ENCODE results near the gene NOD2. TPM values are rescaled to one million over a fixed set of nuclear protein-coding genes. Genes with fewer than 3 reads are reported as not detected.

NOD2 gene
- polyA plus RNA-seq = 1 to 10 TPM in 1 of 3 donors, under 1 TPM in 1, not detected in 1; 0.76 to 1.5 TPM

GRCh38 chr16:50692999-50693781 lies at the start of gene NOD2:
Gene NOD2, plus strand, starts transcription at chr16:50693606. Its CDS starts 5,890 bp downstream, at chr16:50699496.
- Mint-ChIP-seq H3K27me3 (ENCODE audit: low read depth in 3 of 3) (peaks cover 4 to 11% (median 5%) of the 10 kb centered on the region in 3 donors), H3K4me1 (peaks cover 44 to 50% of the 10 kb centered on the region in 2 donors)

GRCh38 chr16:50644245-50644644 lies 49.2 kb upstream of the NOD2 start:
- DNase-seq = no peak
- Mint-ChIP-seq H3K27me3 (ENCODE audit: low read depth in 3 of 3) (peaks cover 0 to 6% (median 2%) of the 10 kb centered on the region in 3 donors), H3K9me3 (no peaks in the 10 kb centered on the region), H3K4me3 (no peak overlapping the region), H3K36me3 (peaks cover 0 to 6% (median 0%) of the 10 kb centered on the region in 3 donors), H3K4me1 (peaks cover 0 to 3% of the 10 kb centered on the region in 2 donors), H3K27ac (no peak overlapping the region)

More at GRCh38 chr16:50692999-50693781, at the start of gene NOD2:
- peak within 1 kb of the TSS; percentile 66 to 85 (median 77) for H3K4me3 Mint-ChIP-seq
- DNase-seq = peak in 1 of 3 donors; percentile 15
- peaks cover 0 to 3% (median 0%) of the 10 kb centered on the region in 3 donors for H3K36me3 Mint-ChIP-seq
- no peaks in the 10 kb centered on the region for H3K9me3 Mint-ChIP-seq
- peak within 1 kb of the TSS in 5 of 6 donors; percentile 56 to 98 (median 71) for H3K27ac Mint-ChIP-seq

DNA sequence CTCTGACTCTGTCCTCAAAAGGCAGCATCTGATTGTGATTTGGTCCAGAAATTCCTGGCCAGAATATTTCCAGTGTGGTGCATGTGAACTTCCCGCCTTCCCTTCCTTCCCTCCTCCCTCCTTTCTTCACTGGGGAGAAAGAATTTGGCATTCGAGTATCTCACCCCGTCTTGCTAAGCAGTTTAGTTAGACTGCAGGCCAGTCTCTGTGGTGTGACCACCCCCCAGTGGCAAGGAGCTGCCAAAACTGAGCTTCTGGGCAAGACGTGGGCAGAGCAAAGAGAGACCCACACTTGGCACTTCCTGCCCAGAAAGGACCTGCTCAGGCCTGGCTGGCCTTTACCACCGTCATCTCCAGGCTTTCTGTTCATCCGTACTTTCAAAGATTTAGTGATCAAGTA lies 48.7 kb upstream of the NOD2 start:
- peaks cover 0 to 6% (median 0%) of the 10 kb centered on the region in 3 donors for H3K36me3 Mint-ChIP-seq
- peak overlapping the region in 1 of 6 donors; percentile 27 for H3K27ac Mint-ChIP-seq
- no peaks in the 10 kb centered on the region for H3K9me3 Mint-ChIP-seq
- peak; percentile 14 to 24 (median 18) for DNase-seq
- peaks cover 0 to 3% of the 10 kb centered on the region in 2 donors for H3K4me1 Mint-ChIP-seq
- no peak overlapping the region for H3K4me3 Mint-ChIP-seq
- peaks cover 0 to 4% (median 2%) of the 10 kb centered on the region in 3 donors for H3K27me3 Mint-ChIP-seq (ENCODE audit: low read depth in 3 of 3)

GRCh38 chr16:50645563-50646220 lies 47.7 kb upstream of the NOD2 start:
- Mint-ChIP-seq H3K36me3 (peaks cover 0 to 6% (median 4%) of the 10 kb centered on the region in 3 donors), H3K9me3 (no peaks in the 10 kb centered on the region), H3K4me1 (peaks cover 0 to 3% of the 10 kb centered on the region in 2 donors), H3K27me3 (ENCODE audit: low read depth in 3 of 3) (peaks cover 0 to 2% (median 2%) of the 10 kb centered on the region in 3 donors), H3K27ac (no peak overlapping the region), H3K4me3 (no peak overlapping the region)
- DNase-seq = no peak

DNA sequence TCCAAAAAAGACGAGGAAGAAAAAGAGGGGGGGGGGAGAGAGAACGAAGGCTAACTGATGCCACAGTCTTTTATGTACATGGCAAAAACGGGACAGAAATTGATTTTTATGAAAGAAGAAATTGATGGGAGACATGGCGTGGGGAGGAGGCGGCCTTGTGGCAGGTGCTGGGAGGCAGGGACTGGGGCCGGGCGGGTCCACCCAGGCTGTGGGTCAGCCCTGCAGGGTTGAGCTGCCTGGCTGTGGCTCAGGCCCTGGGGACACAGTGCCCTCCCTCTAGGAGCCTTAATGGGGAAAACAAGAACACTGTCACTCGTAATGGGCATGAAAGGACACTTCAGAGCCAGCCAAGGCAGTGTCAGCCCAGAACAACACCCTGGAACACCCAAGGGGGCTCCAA lies 47.1 kb upstream of the NOD2 start:
- no peak for DNase-seq
- Mint-ChIP-seq H3K36me3 (peaks cover 0 to 6% (median 4%) of the 10 kb centered on the region in 3 donors), H3K27me3 (ENCODE audit: low read depth in 3 of 3) (peaks cover 0 to 2% (median 2%) of the 10 kb centered on the region in 3 donors), H3K4me3 (no peak overlapping the region), H3K9me3 (no peaks in the 10 kb centered on the region), H3K4me1 (peaks cover 0 to 3% of the 10 kb centered on the region in 2 donors), H3K27ac (no peak overlapping the region)

DNA sequence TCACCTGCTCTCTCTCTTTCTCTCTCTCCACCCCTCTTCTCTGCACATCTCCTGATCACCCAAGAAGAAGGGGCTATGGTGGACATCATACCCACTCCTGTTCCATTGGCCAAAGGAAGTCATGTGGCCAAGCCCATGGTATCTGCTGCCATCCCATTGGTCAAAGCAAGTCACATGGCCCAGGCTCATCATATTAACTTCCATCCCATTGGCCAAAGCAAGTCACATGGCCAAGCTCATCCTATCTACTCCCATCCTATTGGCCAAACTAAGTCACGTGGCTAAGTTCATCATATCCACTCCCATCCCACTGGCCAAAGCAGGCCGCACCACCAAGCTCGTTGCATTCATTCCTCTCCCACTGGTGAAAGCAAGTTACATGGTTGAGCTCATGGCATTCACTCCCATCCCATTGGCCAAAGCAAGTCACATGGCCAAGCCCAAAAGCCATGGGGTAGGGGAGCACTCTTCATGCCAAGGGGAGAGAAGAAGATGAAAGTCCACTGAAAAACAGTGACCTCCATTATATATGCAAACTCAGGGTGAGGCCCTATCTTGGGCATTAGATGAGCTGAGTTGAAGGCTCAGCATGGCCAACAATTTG lies 41.5 kb upstream of the NOD2 start:
- peaks cover 0 to 3% (median 0%) of the 10 kb centered on the region in 6 donors for H3K9me3 Mint-ChIP-seq
- no peak overlapping the region for H3K4me3 Mint-ChIP-seq
- H3K36me3 Mint-ChIP-seq = peaks cover 0 to 11% (median 4%) of the 10 kb centered on the region in 3 donors
- DNase-seq = no peak
- H3K4me1 Mint-ChIP-seq = no peaks in the 10 kb centered on the region
- peak overlapping the region in 1 of 6 donors; percentile 60 for H3K27ac Mint-ChIP-seq
- peaks cover 0 to 2% (median 2%) of the 10 kb centered on the region in 3 donors for H3K27me3 Mint-ChIP-seq (ENCODE audit: low read depth in 3 of 3)

DNA sequence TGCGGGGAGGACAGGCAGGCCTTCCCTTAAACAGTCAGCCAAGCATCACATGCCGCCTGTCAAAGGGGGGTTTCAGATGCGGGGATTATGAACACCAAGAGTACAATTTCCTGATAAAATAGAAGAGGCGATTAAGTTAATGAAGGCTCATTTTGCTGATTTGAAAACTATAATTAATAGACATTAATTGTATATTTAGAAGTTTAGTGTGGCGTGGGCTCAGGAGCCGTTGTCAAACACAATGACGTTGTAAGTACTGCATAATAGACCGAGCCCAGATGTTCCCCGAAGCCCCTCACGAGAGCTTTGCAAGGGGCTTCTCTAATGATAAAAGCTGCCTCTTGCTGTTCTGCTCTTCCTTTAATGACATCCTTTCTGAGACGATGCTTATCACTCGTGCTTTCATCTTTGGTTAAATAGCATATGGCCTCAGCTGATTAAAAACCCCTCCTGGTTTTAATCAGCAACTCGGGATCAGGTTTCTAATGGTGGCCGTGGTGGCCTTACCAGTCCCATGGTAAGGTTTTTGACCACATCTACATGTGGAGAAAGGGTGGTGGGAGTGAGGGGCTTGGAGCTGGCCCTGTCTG lies 40.5 kb upstream of the NOD2 start:
- DNase-seq = no peak
- H3K27ac Mint-ChIP-seq = no peak overlapping the region
- peaks cover 0 to 2% (median 0%) of the 10 kb centered on the region in 3 donors for H3K27me3 Mint-ChIP-seq (ENCODE audit: low read depth in 3 of 3)
- H3K9me3 Mint-ChIP-seq = peaks cover 0 to 3% (median 0%) of the 10 kb centered on the region in 6 donors
- no peaks in the 10 kb centered on the region for H3K4me1 Mint-ChIP-seq
- no peak overlapping the region for H3K4me3 Mint-ChIP-seq
- H3K36me3 Mint-ChIP-seq = peaks cover 0 to 11% (median 4%) of the 10 kb centered on the region in 3 donors

- peaks cover 0 to 5% (median 4%) of the 10 kb centered on the region in 3 donors for H3K36me3 Mint-ChIP-seq
- no peaks in the 10 kb centered on the region for H3K27me3 Mint-ChIP-seq (ENCODE audit: low read depth in 3 of 3)
- no peak overlapping the region for H3K27ac Mint-ChIP-seq
- no peaks in the 10 kb centered on the region for H3K4me1 Mint-ChIP-seq
- H3K4me3 Mint-ChIP-seq = no peak overlapping the region
- no peak for DNase-seq
- peaks cover 0 to 3% (median 0%) of the 10 kb centered on the region in 6 donors for H3K9me3 Mint-ChIP-seq
Measured at GRCh38 chr16:50653633-50654519, 39.5 kb upstream of the NOD2 start.

DNA sequence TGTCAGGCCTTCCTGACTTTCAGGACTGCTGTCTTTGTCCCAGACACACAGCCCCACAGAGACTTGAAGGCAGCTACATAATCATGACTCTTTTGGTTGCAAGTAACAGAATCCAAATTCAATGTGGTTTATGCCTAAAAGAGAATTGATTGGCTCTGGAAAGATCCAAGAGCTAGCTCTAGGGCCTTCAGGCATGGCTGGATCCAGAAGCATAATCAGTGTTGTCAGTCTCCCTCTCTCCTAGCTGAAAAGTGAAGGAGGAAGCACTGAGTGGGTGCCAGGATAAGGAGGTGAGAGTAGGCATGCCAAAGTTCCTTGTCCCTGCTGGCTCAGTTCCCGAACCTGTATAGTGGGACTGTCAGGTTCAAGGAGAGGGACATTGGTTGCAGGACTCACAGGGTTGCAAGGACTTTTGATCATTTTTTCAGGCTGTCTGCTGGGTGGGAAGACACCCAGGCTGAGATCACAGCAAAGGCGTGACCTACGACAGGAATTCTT lies 37.8 kb upstream of the NOD2 start:
- H3K9me3 Mint-ChIP-seq = peaks cover 0 to 3% (median 0%) of the 10 kb centered on the region in 6 donors
- no peak overlapping the region for H3K27ac Mint-ChIP-seq
- no peaks in the 10 kb centered on the region for H3K4me1 Mint-ChIP-seq
- H3K36me3 Mint-ChIP-seq = peaks cover 0 to 5% (median 0%) of the 10 kb centered on the region in 3 donors
- H3K27me3 Mint-ChIP-seq (ENCODE audit: low read depth in 3 of 3) = no peaks in the 10 kb centered on the region
- DNase-seq = no peak
- no peak overlapping the region for H3K4me3 Mint-ChIP-seq

DNA sequence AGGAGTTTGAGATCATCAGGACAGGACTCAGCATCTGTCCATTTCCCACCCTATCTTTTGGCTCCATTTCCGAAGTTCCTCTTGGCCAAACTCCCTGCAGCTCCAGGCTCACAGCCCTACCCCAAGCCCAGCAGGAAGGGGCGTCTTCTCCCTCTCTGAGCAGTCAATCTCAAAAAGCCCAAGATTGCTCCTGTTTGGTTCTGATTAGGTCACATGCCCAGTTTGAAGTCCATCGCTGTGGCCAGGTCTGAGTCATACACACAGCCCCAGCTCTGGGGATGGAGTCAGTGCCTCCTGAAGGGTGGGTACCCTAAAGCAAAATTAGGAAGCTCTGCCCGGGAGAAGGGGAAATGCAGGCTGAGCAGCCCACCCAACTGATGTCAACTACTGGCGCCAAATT lies 36.2 kb upstream of the NOD2 start:
- DNase-seq = no peak
- Mint-ChIP-seq H3K4me3 (no peak overlapping the region), H3K27ac (no peak overlapping the region), H3K36me3 (no peaks in the 10 kb centered on the region), H3K4me1 (no peaks in the 10 kb centered on the region), H3K9me3 (no peaks in the 10 kb centered on the region), H3K27me3 (ENCODE audit: low read depth in 3 of 3) (peaks cover 0 to 3% (median 0%) of the 10 kb centered on the region in 3 donors)

- peaks cover 4% of the 10 kb centered on the region in 2 donors for H3K4me1 Mint-ChIP-seq
- peak overlapping the region in 1 of 6 donors; percentile 19 for H3K27ac Mint-ChIP-seq
- no peaks in the 10 kb centered on the region for H3K9me3 Mint-ChIP-seq
- no peak overlapping the region for H3K4me3 Mint-ChIP-seq
- H3K27me3 Mint-ChIP-seq (ENCODE audit: low read depth in 3 of 3) = peaks cover 0 to 5% (median 0%) of the 10 kb centered on the region in 3 donors
- DNase-seq = no peak
- no peaks in the 10 kb centered on the region for H3K36me3 Mint-ChIP-seq
Measured at GRCh38 chr16:50659806-50660205, 33.6 kb upstream of the NOD2 start.

- no peaks in the 10 kb centered on the region for H3K9me3 Mint-ChIP-seq
- H3K4me3 Mint-ChIP-seq = peak overlapping the region in 1 of 5 donors; percentile 13
- no peak overlapping the region for H3K27ac Mint-ChIP-seq
- DNase-seq = no peak
- H3K4me1 Mint-ChIP-seq = peaks cover 27 to 29% of the 10 kb centered on the region in 2 donors
- no peaks in the 10 kb centered on the region for H3K36me3 Mint-ChIP-seq
- peaks cover 0 to 9% (median 2%) of the 10 kb centered on the region in 3 donors for H3K27me3 Mint-ChIP-seq (ENCODE audit: low read depth in 3 of 3)
Measured at GRCh38 chr16:50662306-50662940, 31.0 kb upstream of the NOD2 start.
